Esophagus squamous epithelium (tissue), 4 donors: ENCODE data around the gene UROS.

Experiments
- POLR2A ChIP-seq, 4 donors: fragments of 450-650 bp; IDR thresholded peaks; one replicate each; pipeline ENCODE4 v1.6.1; 2017; ENCODE audit warnings: antibody characterized with exemption in 4 of 4, mild to moderate bottlenecking in 4 of 4, moderate library complexity in 3 of 4
- TF ChIP-seq, protein P1 (sequence below), 6 experiments: fragments of 450-650 bp in 4 of 6; fragments of 200-600 bp in 2 of 6; sonication (generic) in 2 of 6; IDR thresholded peaks; one replicate each; pipeline ENCODE4 v1.5.1; 2016 to 2019; ENCODE audit warnings: antibody characterized with exemption in 6 of 6, mild to moderate bottlenecking in 4 of 6, moderate library complexity in 4 of 6

DNA sequence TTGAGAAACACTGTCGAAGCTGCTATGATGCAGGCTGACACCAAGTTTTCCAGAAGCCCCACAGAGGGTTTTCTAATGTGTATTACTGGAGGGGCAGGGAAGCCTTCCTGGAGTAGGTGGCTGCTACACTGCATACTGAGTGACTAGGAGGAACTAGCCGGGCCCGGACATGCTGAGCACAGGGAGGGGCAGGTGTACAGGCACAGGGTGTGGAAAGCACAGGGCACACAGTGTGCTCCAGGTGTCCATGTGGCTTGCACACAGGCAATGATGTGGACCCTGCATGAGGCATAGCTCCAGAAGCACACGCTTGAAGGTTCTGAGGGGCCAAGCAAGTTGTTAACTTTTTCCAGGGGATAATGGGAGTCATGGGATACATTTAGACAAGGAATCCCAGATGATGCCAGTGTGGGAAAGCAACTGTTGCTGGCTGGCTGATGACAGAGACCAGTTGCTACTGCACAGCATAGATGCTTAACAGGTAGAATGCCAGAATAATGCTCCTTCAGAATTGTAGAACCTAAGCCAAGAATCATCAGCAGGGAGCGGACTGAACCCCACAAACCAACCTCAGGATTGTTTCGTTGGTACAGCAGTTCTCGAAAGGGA, 43.5 kb upstream of the UROS start:
- TF ChIP-seq, protein P1, sequence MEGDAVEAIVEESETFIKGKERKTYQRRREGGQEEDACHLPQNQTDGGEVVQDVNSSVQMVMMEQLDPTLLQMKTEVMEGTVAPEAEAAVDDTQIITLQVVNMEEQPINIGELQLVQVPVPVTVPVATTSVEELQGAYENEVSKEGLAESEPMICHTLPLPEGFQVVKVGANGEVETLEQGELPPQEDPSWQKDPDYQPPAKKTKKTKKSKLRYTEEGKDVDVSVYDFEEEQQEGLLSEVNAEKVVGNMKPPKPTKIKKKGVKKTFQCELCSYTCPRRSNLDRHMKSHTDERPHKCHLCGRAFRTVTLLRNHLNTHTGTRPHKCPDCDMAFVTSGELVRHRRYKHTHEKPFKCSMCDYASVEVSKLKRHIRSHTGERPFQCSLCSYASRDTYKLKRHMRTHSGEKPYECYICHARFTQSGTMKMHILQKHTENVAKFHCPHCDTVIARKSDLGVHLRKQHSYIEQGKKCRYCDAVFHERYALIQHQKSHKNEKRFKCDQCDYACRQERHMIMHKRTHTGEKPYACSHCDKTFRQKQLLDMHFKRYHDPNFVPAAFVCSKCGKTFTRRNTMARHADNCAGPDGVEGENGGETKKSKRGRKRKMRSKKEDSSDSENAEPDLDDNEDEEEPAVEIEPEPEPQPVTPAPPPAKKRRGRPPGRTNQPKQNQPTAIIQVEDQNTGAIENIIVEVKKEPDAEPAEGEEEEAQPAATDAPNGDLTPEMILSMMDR (IDR thresholded peaks at IDR 0.05), result no peak
- TF ChIP-seq POLR2A (IDR thresholded peaks at IDR 0.05), result no peak
